ENCODE measurements around the gene OR10K1. TPM values are rescaled to one million over a fixed set of nuclear protein-coding genes. Genes with fewer than 3 reads are reported as not detected.

Gene OR10K1
- total RNA-seq, 1 experiment from 2014 or later: not detected

DNA sequence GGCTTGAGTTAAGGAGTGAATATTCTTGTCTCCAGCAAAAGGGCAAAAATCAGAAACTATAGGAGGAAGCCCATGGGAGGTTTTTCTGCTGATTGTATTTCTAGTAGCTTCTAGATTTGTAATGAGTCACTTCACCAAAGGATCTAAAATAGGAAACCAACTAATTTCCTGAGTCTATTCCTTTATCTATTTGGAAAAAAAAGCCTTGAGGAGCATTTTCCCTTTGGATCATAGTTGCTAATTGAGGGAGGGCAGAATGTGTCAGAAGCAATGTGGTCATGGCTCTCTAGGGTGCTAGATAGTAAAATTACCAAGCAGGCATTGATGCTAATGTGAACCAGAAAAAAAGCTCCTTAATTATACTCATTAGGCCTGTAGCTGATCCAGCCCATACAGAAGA, 10.3 kb downstream of the OR10K1 start, which contains the start of gene OR10R2:
Gene OR10R2 (plus strand): TSS at position 301 of the 400 bp plus-strand sequence. CDS start 106 bp downstream, outside the sequence.
- Mint-ChIP-seq H3K36me3 (ENCODE audit: insufficient read depth, unreplicated experiment) (no peaks in the 10 kb centered on the region), H3K27me3 (ENCODE audit: insufficient read depth, unreplicated experiment) (peaks cover 66% of the 10 kb centered on the region), H3K27ac (ENCODE audit: low read depth, unreplicated experiment) (no peak within 1 kb of the TSS), H3K4me3 (ENCODE audit: unreplicated experiment) (no peak within 1 kb of the TSS), H3K4me1 (ENCODE audit: insufficient read depth, unreplicated experiment) (no peaks in the 10 kb centered on the region), H3K9me3 (ENCODE audit: unreplicated experiment) (no peaks in the 10 kb centered on the region)
- CTCF ChIA-PET: interaction anchor here (0.9 to 1.0 kb wide), 2 partner anchors 40 to 268 kb away, joined by 3 to 4 read pairs; no protein-coding TSS in a partner anchor
- DNase-seq (ENCODE audit: unreplicated experiment): no peak
- intact Hi-C loops (cut with micrococcal nuclease): no loop called here
- no TSS peak for BruUV-seq (replicated peaks)
- TF ChIP-seq, protein P1, sequence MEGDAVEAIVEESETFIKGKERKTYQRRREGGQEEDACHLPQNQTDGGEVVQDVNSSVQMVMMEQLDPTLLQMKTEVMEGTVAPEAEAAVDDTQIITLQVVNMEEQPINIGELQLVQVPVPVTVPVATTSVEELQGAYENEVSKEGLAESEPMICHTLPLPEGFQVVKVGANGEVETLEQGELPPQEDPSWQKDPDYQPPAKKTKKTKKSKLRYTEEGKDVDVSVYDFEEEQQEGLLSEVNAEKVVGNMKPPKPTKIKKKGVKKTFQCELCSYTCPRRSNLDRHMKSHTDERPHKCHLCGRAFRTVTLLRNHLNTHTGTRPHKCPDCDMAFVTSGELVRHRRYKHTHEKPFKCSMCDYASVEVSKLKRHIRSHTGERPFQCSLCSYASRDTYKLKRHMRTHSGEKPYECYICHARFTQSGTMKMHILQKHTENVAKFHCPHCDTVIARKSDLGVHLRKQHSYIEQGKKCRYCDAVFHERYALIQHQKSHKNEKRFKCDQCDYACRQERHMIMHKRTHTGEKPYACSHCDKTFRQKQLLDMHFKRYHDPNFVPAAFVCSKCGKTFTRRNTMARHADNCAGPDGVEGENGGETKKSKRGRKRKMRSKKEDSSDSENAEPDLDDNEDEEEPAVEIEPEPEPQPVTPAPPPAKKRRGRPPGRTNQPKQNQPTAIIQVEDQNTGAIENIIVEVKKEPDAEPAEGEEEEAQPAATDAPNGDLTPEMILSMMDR (IDR thresholded peaks at IDR 0.05; ENCODE audit: unreplicated experiment): no peak
- POLR2A ChIA-PET: interaction anchor here (0.6 kb wide), 1 partner anchor 37 kb away, joined by 3 read pairs; no protein-coding TSS in a partner anchor

- no peak overlapping the region for H3K27ac Mint-ChIP-seq (ENCODE audit: low read depth, unreplicated experiment)
- peaks cover 86% of the 10 kb centered on the region for H3K27me3 Mint-ChIP-seq (ENCODE audit: insufficient read depth, unreplicated experiment)
- intact Hi-C loops (cut with micrococcal nuclease): no loop called here
- H3K9me3 Mint-ChIP-seq (ENCODE audit: unreplicated experiment): no peaks in the 10 kb centered on the region
- DNase-seq (ENCODE audit: unreplicated experiment): no peak
- no peaks in the 10 kb centered on the region for H3K36me3 Mint-ChIP-seq (ENCODE audit: insufficient read depth, unreplicated experiment)
- H3K4me3 Mint-ChIP-seq (ENCODE audit: unreplicated experiment): no peak overlapping the region
- TF ChIP-seq, protein P1 (IDR thresholded peaks at IDR 0.05; ENCODE audit: unreplicated experiment): no peak
- H3K4me1 Mint-ChIP-seq (ENCODE audit: insufficient read depth, unreplicated experiment): no peaks in the 10 kb centered on the region
- ChIA-PET CTCF (interaction anchor here (0.5 to 1.0 kb wide), 3 partner anchors 16 to 1115 kb away, joined by 3 to 6 read pairs (median 4); no protein-coding TSS in a partner anchor), POLR2A (interaction anchor here (0.6 kb wide), 1 partner anchor 340 kb away, joined by 3 read pairs; no protein-coding TSS in a partner anchor)
- BruUV-seq (replicated peaks): no TSS peak
Observed at GRCh38 chr1:158485455-158485854, 23.8 kb downstream of the OR10K1 start.

DNA sequence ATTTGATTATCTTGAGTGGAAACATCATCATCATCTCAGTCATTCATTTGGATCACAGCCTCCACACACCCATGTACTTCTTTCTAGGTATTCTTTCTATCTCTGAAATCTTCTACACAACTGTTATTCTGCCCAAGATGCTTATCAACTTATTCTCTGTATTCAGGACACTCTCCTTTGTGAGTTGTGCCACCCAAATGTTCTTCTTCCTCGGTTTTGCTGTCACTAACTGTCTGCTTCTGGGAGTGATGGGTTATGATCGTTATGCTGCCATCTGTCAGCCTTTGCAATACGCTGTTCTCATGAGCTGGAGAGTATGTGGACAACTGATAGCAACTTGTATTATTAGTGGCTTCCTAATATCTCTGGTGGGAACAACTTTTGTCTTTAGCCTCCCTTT, 29.7 kb downstream of the OR10K1 start:
- peaks cover 82% of the 10 kb centered on the region for H3K27me3 Mint-ChIP-seq (ENCODE audit: insufficient read depth, unreplicated experiment)
- H3K27ac Mint-ChIP-seq (ENCODE audit: low read depth, unreplicated experiment): no peak overlapping the region
- DNase-seq (ENCODE audit: unreplicated experiment): no peak
- H3K36me3 Mint-ChIP-seq (ENCODE audit: insufficient read depth, unreplicated experiment): no peaks in the 10 kb centered on the region
- TF ChIP-seq, protein P1 (IDR thresholded peaks at IDR 0.05; ENCODE audit: unreplicated experiment): no peak
- POLR2A ChIA-PET: no interaction called here
- H3K9me3 Mint-ChIP-seq (ENCODE audit: unreplicated experiment): no peaks in the 10 kb centered on the region
- H3K4me3 Mint-ChIP-seq (ENCODE audit: unreplicated experiment): no peak overlapping the region
- CTCF ChIA-PET: interaction anchor here (1.5 kb wide), 1 partner anchor 8 kb away, joined by 3 read pairs; no protein-coding TSS in a partner anchor
- intact Hi-C loops (cut with micrococcal nuclease): no loop called here
- no peaks in the 10 kb centered on the region for H3K4me1 Mint-ChIP-seq (ENCODE audit: insufficient read depth, unreplicated experiment)
- no TSS peak for BruUV-seq (replicated peaks)

GRCh38 chr1:158493054-158493453, 31.4 kb downstream of the OR10K1 start:
- ChIA-PET CTCF (interaction anchor here (1.6 kb wide), 1 partner anchor 34 kb away, joined by 6 read pairs; no protein-coding TSS in a partner anchor), POLR2A (no interaction called here)
- Mint-ChIP-seq H3K4me3 (ENCODE audit: unreplicated experiment) (no peak overlapping the region), H3K9me3 (ENCODE audit: unreplicated experiment) (no peaks in the 10 kb centered on the region), H3K4me1 (ENCODE audit: insufficient read depth, unreplicated experiment) (no peaks in the 10 kb centered on the region), H3K36me3 (ENCODE audit: insufficient read depth, unreplicated experiment) (no peaks in the 10 kb centered on the region), H3K27me3 (ENCODE audit: insufficient read depth, unreplicated experiment) (peaks cover 74% of the 10 kb centered on the region), H3K27ac (ENCODE audit: low read depth, unreplicated experiment) (no peak overlapping the region)
- TF ChIP-seq, protein P1 (IDR thresholded peaks at IDR 0.05; ENCODE audit: unreplicated experiment): no peak
- intact Hi-C loops (cut with micrococcal nuclease): no loop called here
- no TSS peak for BruUV-seq (replicated peaks)
- DNase-seq (ENCODE audit: unreplicated experiment): no peak

Measured in MCF 10A (cell line).